NCI-H526 treated with DMSO at 0.1 percent for 48 hours (cell line): ENCODE measurements around the gene DUSP6.

ENCODE experiments used
- DNase-seq: peaks from one replicate; lab custom pipeline; 2025; lab: John Stamatoyannopoulos, UW

DUSP6 gene

GRCh38 chr12:89373763-89374572 is 21.7 kb upstream of the DUSP6 start:
- DNase-seq: no peak

GRCh38 chr12:89372584-89373370 is 20.5 kb upstream of the DUSP6 start:
- no peak for DNase-seq

- DNase-seq: no peak
These were observed 18.5 kb upstream of the DUSP6 start for GRCh38 chr12:89370850-89371249.

GRCh38 chr12:89370421-89370831 is 18.1 kb upstream of the DUSP6 start:
- DNase-seq: no peak

- DNase-seq: no peak
These were observed 16.9 kb upstream of the DUSP6 start for GRCh38 chr12:89369166-89369565.

GRCh38 chr12:89368391-89368790 is 16.1 kb upstream of the DUSP6 start:
- no peak for DNase-seq

GRCh38 chr12:89366676-89367364 is 14.5 kb upstream of the DUSP6 start:
- no peak for DNase-seq

GRCh38 chr12:89364631-89365030 is 12.3 kb upstream of the DUSP6 start:
- no peak for DNase-seq

GRCh38 chr12:89364058-89364457 is 11.8 kb upstream of the DUSP6 start:
- DNase-seq: no peak

- no peak for DNase-seq
These were observed 11.3 kb upstream of the DUSP6 start for GRCh38 chr12:89363582-89363981.

GRCh38 chr12:89363084-89363483 is 10.8 kb upstream of the DUSP6 start:
- DNase-seq: no peak

- DNase-seq: no peak
These were observed 7.3 kb upstream of the DUSP6 start for GRCh38 chr12:89359615-89360014.

- no peak for DNase-seq
These were observed 6.5 kb upstream of the DUSP6 start for GRCh38 chr12:89358805-89359204.

- DNase-seq: no peak
These were observed 5.0 kb upstream of the DUSP6 start for GRCh38 chr12:89357297-89357730.

GRCh38 chr12:89356069-89356665 is 3.9 kb upstream of the DUSP6 start:
- DNase-seq: no peak

- DNase-seq: no peak
These were observed 3.2 kb upstream of the DUSP6 start for GRCh38 chr12:89355243-89356068.

- no peak for DNase-seq
These were observed 2.3 kb upstream of the DUSP6 start for GRCh38 chr12:89354612-89355067.

- peak; percentile 39 for DNase-seq
These were observed 1.7 kb upstream of the DUSP6 start for GRCh38 chr12:89353823-89354611.

GRCh38 chr12:89353188-89353822 is 1.0 kb upstream of the DUSP6 start:
- DNase-seq: peak; percentile 53

GRCh38 chr12:89352242-89352491 is 134 bp downstream of the DUSP6 start:
- DNase-seq: peak; percentile 75
